ENCODE data around the gene GPR17. TPM values are rescaled to one million over a fixed set of nuclear protein-coding genes. Genes with fewer than 3 reads are reported as not detected.

Gene GPR17
- polyA plus RNA-seq, 1 donor (not counting 4 experiments of a cell fraction or from before 2014, with no cell fraction given), result not detected

- dilution Hi-C loops (cut with MboI; ENCODE audit: extremely low pct_ligation_motif_present, low sequenced_read_pairs), result loop anchor here (25.0 kb wide), 1 partner anchor 110 kb away; no protein-coding TSS in a partner anchor
These were observed 51.7 kb downstream of the GPR17 start for GRCh38 chr2:127697482-127698180.

DNA sequence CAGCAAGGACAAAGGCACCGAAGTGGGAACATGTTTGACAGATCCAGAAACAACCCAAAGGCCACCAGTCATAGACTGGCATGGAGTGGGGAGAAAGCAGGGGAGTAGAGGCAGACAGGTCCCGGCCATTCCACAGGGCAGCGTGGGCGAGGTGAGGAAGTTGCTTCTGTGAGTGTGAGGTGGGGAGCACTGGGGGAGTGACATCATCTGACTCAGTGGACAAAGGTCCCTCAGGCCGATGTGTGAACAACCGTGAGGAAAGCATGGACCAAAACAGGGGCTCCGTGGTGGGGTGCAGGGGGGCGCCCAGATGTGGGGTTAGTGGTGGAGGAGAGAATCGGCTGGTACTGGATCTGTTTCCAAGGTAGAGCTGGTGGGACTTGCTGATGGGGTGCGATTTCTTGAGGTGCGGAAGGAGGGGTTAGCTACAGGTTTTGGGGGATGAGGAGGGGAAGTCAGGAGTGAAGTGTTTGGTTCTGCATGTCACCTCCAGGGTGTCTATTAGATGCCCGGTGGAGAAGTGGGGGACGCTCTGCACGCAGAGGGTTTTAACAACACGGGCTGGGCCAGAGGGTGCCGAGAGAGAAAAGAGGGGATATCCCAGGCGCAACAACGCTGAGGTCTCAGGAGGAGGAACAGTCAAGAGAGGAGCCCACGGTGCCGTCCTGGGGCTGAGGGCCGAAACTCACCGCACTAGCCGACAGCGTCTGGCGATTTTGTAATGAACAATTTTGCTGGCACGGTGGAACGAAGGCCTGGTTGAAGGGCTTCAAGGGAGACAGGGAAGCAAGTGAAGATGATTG lies 52.8 kb downstream of the GPR17 start:
- DNase-seq (ENCODE audit: low read depth, low spot score), result no peak
- peaks cover 12% of the 10 kb centered on the region for H3K79me2 ChIP-seq (ENCODE audit: control insufficient read depth, insufficient read depth, low read length)
- H3K9me1 ChIP-seq (ENCODE audit: control insufficient read depth, extremely low read depth, insufficient read depth, low read length), result no peaks in the 10 kb centered on the region
- no peak overlapping the region for H2AFZ ChIP-seq (ENCODE audit: control insufficient read depth, low read length)
- FAIRE-seq, result no peak
- dilution Hi-C loops (cut with MboI; ENCODE audit: extremely low pct_ligation_motif_present, low sequenced_read_pairs), result loop anchor here (25.0 kb wide), 1 partner anchor 111 kb away; no protein-coding TSS in a partner anchor
- H4K20me1 ChIP-seq (ENCODE audit: control insufficient read depth, extremely low read depth, insufficient read depth, low read length), result no peaks in the 10 kb centered on the region
- no peak for TF ChIP-seq EZH2 (IDR thresholded peaks at IDR 0.05; ENCODE audit: low read length)
- TF ChIP-seq, protein P1, sequence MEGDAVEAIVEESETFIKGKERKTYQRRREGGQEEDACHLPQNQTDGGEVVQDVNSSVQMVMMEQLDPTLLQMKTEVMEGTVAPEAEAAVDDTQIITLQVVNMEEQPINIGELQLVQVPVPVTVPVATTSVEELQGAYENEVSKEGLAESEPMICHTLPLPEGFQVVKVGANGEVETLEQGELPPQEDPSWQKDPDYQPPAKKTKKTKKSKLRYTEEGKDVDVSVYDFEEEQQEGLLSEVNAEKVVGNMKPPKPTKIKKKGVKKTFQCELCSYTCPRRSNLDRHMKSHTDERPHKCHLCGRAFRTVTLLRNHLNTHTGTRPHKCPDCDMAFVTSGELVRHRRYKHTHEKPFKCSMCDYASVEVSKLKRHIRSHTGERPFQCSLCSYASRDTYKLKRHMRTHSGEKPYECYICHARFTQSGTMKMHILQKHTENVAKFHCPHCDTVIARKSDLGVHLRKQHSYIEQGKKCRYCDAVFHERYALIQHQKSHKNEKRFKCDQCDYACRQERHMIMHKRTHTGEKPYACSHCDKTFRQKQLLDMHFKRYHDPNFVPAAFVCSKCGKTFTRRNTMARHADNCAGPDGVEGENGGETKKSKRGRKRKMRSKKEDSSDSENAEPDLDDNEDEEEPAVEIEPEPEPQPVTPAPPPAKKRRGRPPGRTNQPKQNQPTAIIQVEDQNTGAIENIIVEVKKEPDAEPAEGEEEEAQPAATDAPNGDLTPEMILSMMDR (optimal IDR thresholded peaks at IDR 0.05 in 1 of 3, IDR thresholded peaks at IDR 0.05 in 1 of 3, conservative IDR thresholded peaks at IDR 0.05 in 1 of 3; ENCODE audit: extremely low read depth in 1 of 3, insufficient read depth in 2 of 3, low read length in 3 of 3), result no peak
- H3K4me3 ChIP-seq (ENCODE audit: control insufficient read depth in 2 of 3, extremely low read depth in 1 of 3, insufficient read depth in 2 of 3, low read depth in 1 of 3, low read length in 3 of 3), result no peak overlapping the region
- H3K9me3 ChIP-seq (ENCODE audit: control insufficient read depth, low read depth, low read length), result no peaks in the 10 kb centered on the region
- H3K36me3 ChIP-seq (ENCODE audit: control insufficient read depth in 2 of 2, extremely low read depth in 1 of 2, insufficient read depth in 2 of 2, low read length in 2 of 2), result peaks cover 0 to 2% of the 10 kb centered on the region in 2 experiments
- H3K27ac ChIP-seq (ENCODE audit: control insufficient read depth, insufficient read depth, low read length), result no peak overlapping the region
- H3K4me1 ChIP-seq (ENCODE audit: control insufficient read depth, extremely low read depth, insufficient read depth, low read length), result peaks cover 20% of the 10 kb centered on the region
- H3K4me2 ChIP-seq (ENCODE audit: control insufficient read depth, extremely low read depth, insufficient read depth, low read depth, low read length), result no peak overlapping the region
- H3K27me3 ChIP-seq (ENCODE audit: control insufficient read depth, extremely low read depth, insufficient read depth, low read length), result no peaks in the 10 kb centered on the region
- no peak overlapping the region for H3K9ac ChIP-seq (ENCODE audit: control insufficient read depth, extremely low read depth, insufficient read depth, low read length)

More at GRCh38 chr2:127697482-127698180, 51.7 kb downstream of the GPR17 start:
- Histone ChIP-seq H4K20me1 (ENCODE audit: control insufficient read depth, extremely low read depth, insufficient read depth, low read length) (no peaks in the 10 kb centered on the region), H3K4me1 (ENCODE audit: control insufficient read depth, extremely low read depth, insufficient read depth, low read length) (peaks cover 12% of the 10 kb centered on the region), H3K4me3 (ENCODE audit: control insufficient read depth in 2 of 3, extremely low read depth in 1 of 3, insufficient read depth in 2 of 3, low read depth in 1 of 3, low read length in 3 of 3) (no peak overlapping the region), H3K27me3 (ENCODE audit: control insufficient read depth, extremely low read depth, insufficient read depth, low read length) (no peaks in the 10 kb centered on the region), H3K9ac (ENCODE audit: control insufficient read depth, extremely low read depth, insufficient read depth, low read length) (no peak overlapping the region), H3K9me1 (ENCODE audit: control insufficient read depth, extremely low read depth, insufficient read depth, low read length) (no peaks in the 10 kb centered on the region), H3K9me3 (ENCODE audit: control insufficient read depth, low read depth, low read length) (no peaks in the 10 kb centered on the region), H3K79me2 (ENCODE audit: control insufficient read depth, insufficient read depth, low read length) (peaks cover 4% of the 10 kb centered on the region), H3K36me3 (ENCODE audit: control insufficient read depth in 2 of 2, extremely low read depth in 1 of 2, insufficient read depth in 2 of 2, low read length in 2 of 2) (no peaks in the 10 kb centered on the region), H3K27ac (ENCODE audit: control insufficient read depth, insufficient read depth, low read length) (no peak overlapping the region), H3K4me2 (ENCODE audit: control insufficient read depth, extremely low read depth, insufficient read depth, low read depth, low read length) (no peak overlapping the region), H2AFZ (ENCODE audit: control insufficient read depth, low read length) (no peak overlapping the region)
- TF ChIP-seq EZH2 (IDR thresholded peaks at IDR 0.05; ENCODE audit: low read length), result no peak
- TF ChIP-seq, protein P1 (optimal IDR thresholded peaks at IDR 0.05 in 1 of 3, IDR thresholded peaks at IDR 0.05 in 1 of 3, conservative IDR thresholded peaks at IDR 0.05 in 1 of 3; ENCODE audit: extremely low read depth in 1 of 3, insufficient read depth in 2 of 3, low read length in 3 of 3), result no peak
- no peak for FAIRE-seq
- DNase-seq (ENCODE audit: low read depth, low spot score), result no peak

Measured in keratinocyte (primary cell).